Measurements from ENCODE around the gene GCN1. TPM values are rescaled to one million over a fixed set of nuclear protein-coding genes. Genes with fewer than 3 reads are reported as not detected.

GCN1 gene
- total and polyA plus RNA-seq, 11 donors: 7.2 to 51.7 (median 33.7) TPM

GRCh38 chr12:120204171-120204570 is 9.7 kb upstream of the GCN1 start:
- TF ChIP-seq POLR2A (IDR thresholded peaks at IDR 0.05) (no peak), CTCF (IDR thresholded peaks at IDR 0.05) (no peak)
- no peak overlapping the region for H3K27ac ChIP-seq
- WGBS, 4 donors: 94 to 96% (median 94%) methylated on average over 7 of the region's 7 CpGs
- H3K9me3 ChIP-seq: no peaks in the 10 kb centered on the region
- intact Hi-C loops (cut with DNase I): no loop called here
- ATAC-seq (no peak), DNase-seq (no peak)
- H3K36me3 ChIP-seq: peaks cover 0 to 25% (median 8%) of the 10 kb centered on the region in 9 donors
- H3K27me3 ChIP-seq: no peaks in the 10 kb centered on the region
- no peak overlapping the region for H3K4me3 ChIP-seq
- H3K4me1 ChIP-seq: peaks cover 4 to 21% (median 13%) of the 10 kb centered on the region in 12 donors

- H3K4me1 ChIP-seq: peaks cover 7 to 45% (median 19%) of the 10 kb centered on the region in 12 donors
- no peak for DNase-seq
- TF ChIP-seq CTCF (IDR thresholded peaks at IDR 0.05) (no peak), POLR2A (IDR thresholded peaks at IDR 0.05) (no peak)
- WGBS, 4 donors: 4 to 5% (median 4%) methylated on average over 16 of the region's 16 CpGs
- H3K36me3 ChIP-seq: peaks cover 3 to 43% (median 39%) of the 10 kb centered on the region in 9 donors
- intact Hi-C loops (cut with DNase I): loop anchor here in 1 of 10 donors (2.0 kb wide), 1 partner anchor 64 kb away; the partner anchor contains the start of gene PXN
- no peaks in the 10 kb centered on the region for H3K9me3 ChIP-seq
- ATAC-seq: no peak
- peak overlapping the region; percentile 72 to 99 (median 80) for H3K4me3 ChIP-seq
- H3K27ac ChIP-seq: peak overlapping the region in 11 of 12 donors; percentile 70 to 92 (median 86)
- H3K27me3 ChIP-seq: no peaks in the 10 kb centered on the region
Observed at GRCh38 chr12:120200364-120200800, 5.9 kb upstream of the GCN1 start.

- Histone ChIP-seq H3K27me3 (no peaks in the 10 kb centered on the region), H3K4me1 (peaks cover 10 to 51% (median 25%) of the 10 kb centered on the region in 12 donors), H3K4me3 (peak overlapping the region; percentile 72 to 99 (median 80)), H3K36me3 (peaks cover 3 to 43% (median 39%) of the 10 kb centered on the region in 9 donors), H3K27ac (peak overlapping the region in 11 of 12 donors; percentile 70 to 92 (median 86)), H3K9me3 (no peaks in the 10 kb centered on the region)
- intact Hi-C loops (cut with DNase I): loop anchor here in 1 of 10 donors (2.0 kb wide), 1 partner anchor 65 kb away; the partner anchor contains the start of gene PXN
- ATAC-seq: peak in 2 of 4 donors; percentile 16 to 29
- no peak for DNase-seq
- 30 to 34% (median 31%) methylated on average over 12 of the region's 12 CpGs for WGBS, 4 donors
- TF ChIP-seq CTCF (IDR thresholded peaks at IDR 0.05) (no peak), POLR2A (IDR thresholded peaks at IDR 0.05) (no peak)
Observed at GRCh38 chr12:120199595-120200306, 5.2 kb upstream of the GCN1 start.

- ATAC-seq (no peak), DNase-seq (no peak)
- WGBS, 4 donors: 74 to 80% (median 78%) methylated on average over 7 of the region's 7 CpGs
- intact Hi-C loops (cut with DNase I): no loop called here
- Histone ChIP-seq H3K4me3 (peak overlapping the region in 6 of 12 donors; percentile 73 to 99 (median 78)), H3K9me3 (no peaks in the 10 kb centered on the region), H3K4me1 (peaks cover 10 to 52% (median 26%) of the 10 kb centered on the region in 12 donors), H3K27ac (peak overlapping the region in 3 of 12 donors; percentile 86 to 91 (median 87)), H3K36me3 (peaks cover 3 to 43% (median 39%) of the 10 kb centered on the region in 9 donors), H3K27me3 (no peaks in the 10 kb centered on the region)
- TF ChIP-seq POLR2A (IDR thresholded peaks at IDR 0.05) (no peak), CTCF (IDR thresholded peaks at IDR 0.05) (no peak)
Observed at GRCh38 chr12:120199025-120199424, 4.5 kb upstream of the GCN1 start.

Data from heart left ventricle (tissue), 16 donors.